ENCODE measurements around the gene SIL1. TPM values are rescaled to one million over a fixed set of nuclear protein-coding genes. Genes with fewer than 3 reads are reported as not detected.

SIL1 gene
- polyA plus RNA-seq, 1 experiment = 64.6 TPM

DNA sequence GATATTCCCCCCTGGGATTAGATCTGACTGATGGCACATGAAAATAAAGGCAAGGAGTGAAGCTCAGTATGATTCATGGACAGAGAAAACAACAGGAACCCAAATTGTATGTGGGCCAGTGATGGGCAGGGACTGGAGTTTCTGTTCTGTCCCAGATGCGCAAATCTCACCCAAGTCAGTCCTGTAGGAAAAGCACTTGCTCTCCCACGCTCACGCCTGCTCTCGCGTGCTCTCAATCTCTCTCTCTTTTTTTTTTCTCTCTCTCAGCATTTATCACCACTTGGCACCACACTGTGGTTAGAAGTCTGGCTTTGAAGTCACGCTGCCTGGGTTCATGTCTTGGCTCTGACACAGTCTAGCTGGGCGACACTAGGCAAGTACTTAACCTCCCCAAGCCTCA, 216.6 kb downstream of the SIL1 start:
- DNase-seq (ENCODE audit: low read depth, low spot score) = no peak
- ChIA-PET CTCF (interaction anchor here (0.6 to 0.7 kb wide), 2 partner anchors 263 to 987 kb away, joined by 3 to 5 read pairs; no protein-coding TSS in a partner anchor), POLR2A (no interaction called here)
- H3K27ac ChIP-seq (ENCODE audit: low read depth, low read length) = no peak overlapping the region
- TF ChIP-seq, protein P1, sequence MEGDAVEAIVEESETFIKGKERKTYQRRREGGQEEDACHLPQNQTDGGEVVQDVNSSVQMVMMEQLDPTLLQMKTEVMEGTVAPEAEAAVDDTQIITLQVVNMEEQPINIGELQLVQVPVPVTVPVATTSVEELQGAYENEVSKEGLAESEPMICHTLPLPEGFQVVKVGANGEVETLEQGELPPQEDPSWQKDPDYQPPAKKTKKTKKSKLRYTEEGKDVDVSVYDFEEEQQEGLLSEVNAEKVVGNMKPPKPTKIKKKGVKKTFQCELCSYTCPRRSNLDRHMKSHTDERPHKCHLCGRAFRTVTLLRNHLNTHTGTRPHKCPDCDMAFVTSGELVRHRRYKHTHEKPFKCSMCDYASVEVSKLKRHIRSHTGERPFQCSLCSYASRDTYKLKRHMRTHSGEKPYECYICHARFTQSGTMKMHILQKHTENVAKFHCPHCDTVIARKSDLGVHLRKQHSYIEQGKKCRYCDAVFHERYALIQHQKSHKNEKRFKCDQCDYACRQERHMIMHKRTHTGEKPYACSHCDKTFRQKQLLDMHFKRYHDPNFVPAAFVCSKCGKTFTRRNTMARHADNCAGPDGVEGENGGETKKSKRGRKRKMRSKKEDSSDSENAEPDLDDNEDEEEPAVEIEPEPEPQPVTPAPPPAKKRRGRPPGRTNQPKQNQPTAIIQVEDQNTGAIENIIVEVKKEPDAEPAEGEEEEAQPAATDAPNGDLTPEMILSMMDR (IDR thresholded peaks at IDR 0.05; ENCODE audit: low read depth, low read length) = no peak
- no peak overlapping the region for H3K4me3 ChIP-seq (ENCODE audit: low read depth, low read length)
- no peaks in the 10 kb centered on the region for H3K27me3 ChIP-seq (ENCODE audit: control insufficient read depth, insufficient read depth, low read length)
- no peaks in the 10 kb centered on the region for H3K9me3 ChIP-seq (ENCODE audit: control insufficient read depth, insufficient read depth, low read length)

DNA sequence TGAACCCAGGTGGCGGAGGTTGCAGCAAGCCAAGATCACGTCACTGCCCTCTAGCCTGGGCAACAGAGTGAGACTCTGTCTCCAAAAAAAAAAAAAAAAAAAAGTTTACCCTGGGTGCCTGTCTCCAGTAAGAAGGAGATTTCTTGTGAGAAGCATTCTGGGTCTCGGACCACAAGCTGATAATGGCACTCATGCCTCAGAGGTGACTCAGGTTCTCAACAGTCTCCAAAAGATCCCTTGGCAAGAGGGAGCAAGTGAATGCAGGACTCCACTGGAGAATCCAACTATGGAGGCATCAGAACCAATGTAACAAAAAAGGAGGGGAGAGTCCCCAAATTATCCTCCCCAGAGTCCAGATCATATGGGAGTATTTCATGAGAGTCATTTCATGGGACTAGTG, 217.0 kb downstream of the SIL1 start:
- TF ChIP-seq, protein P1 (IDR thresholded peaks at IDR 0.05; ENCODE audit: low read depth, low read length) = no peak
- DNase-seq (ENCODE audit: low read depth, low spot score) = peak; percentile 18
- Histone ChIP-seq H3K9me3 (ENCODE audit: control insufficient read depth, insufficient read depth, low read length) (no peaks in the 10 kb centered on the region), H3K4me3 (ENCODE audit: low read depth, low read length) (no peak overlapping the region), H3K27ac (ENCODE audit: low read depth, low read length) (no peak overlapping the region), H3K27me3 (ENCODE audit: control insufficient read depth, insufficient read depth, low read length) (no peaks in the 10 kb centered on the region)
- ChIA-PET POLR2A (no interaction called here), CTCF (interaction anchor here (0.6 to 0.7 kb wide), 2 partner anchors 263 to 987 kb away, joined by 3 to 5 read pairs; no protein-coding TSS in a partner anchor)

DNA sequence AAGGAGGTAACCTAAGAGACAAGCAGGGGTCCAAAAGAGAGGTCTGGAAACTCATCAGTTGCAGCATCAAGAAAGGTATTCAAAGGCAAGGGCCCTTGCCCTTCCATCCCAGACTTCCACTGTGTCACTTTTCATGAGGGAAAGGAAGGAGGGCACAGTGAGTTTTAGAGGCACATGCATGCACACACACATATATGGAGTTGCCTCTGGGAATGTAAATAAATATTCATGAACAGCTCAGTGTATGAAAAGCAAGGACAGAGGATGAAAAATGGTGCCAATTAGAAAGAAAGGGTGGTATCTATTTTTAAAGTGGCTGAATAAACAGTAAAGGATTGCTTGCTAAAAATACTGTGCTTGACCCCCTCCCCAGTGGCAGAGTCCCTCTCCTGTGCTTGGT, 217.7 kb downstream of the SIL1 start:
- TF ChIP-seq, protein P1 (IDR thresholded peaks at IDR 0.05; ENCODE audit: low read depth, low read length) = no peak

DNA sequence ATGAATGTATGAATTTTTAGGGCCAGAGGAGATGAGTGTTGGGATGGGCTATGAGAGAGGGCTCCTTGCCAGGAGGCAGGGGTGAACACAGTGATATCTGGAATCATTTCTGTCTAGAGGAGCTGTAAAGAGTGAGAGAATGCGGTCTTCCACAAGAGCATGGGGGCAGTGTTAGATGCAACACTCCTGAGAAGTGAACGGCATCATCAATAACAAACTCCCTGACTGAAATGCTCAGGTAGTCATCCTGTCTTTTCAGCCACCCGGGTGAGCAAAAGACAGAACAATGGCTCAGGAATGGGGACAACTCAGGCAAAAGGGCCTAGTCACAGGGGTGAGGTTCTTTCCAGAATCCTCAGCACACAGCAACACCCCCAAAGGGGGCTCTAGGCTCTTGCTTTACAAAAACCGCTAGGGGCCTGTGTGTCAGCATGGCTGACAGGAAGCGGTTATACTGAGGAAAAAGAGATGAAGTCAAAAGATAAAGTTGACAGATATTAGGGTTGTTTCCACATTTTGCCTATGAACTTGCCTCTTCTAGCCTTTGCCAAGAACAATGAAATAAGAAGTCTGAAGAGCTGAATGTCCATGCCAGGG, 218.4 kb downstream of the SIL1 start:
- no peak for DNase-seq (ENCODE audit: low read depth, low spot score)
- TF ChIP-seq, protein P1 (IDR thresholded peaks at IDR 0.05; ENCODE audit: low read depth, low read length) = no peak
- no peak overlapping the region for H3K4me3 ChIP-seq (ENCODE audit: low read depth, low read length)
- no peaks in the 10 kb centered on the region for H3K9me3 ChIP-seq (ENCODE audit: control insufficient read depth, insufficient read depth, low read length)
- no peak overlapping the region for H3K27ac ChIP-seq (ENCODE audit: low read depth, low read length)
- no peaks in the 10 kb centered on the region for H3K27me3 ChIP-seq (ENCODE audit: control insufficient read depth, insufficient read depth, low read length)
- POLR2A ChIA-PET = no interaction called here
- CTCF ChIA-PET = no interaction called here

More for the DNA sequence above, 217.7 kb downstream of the SIL1 start:
- Histone ChIP-seq H3K27ac (ENCODE audit: low read depth, low read length) (no peak overlapping the region), H3K4me3 (ENCODE audit: low read depth, low read length) (no peak overlapping the region), H3K27me3 (ENCODE audit: control insufficient read depth, insufficient read depth, low read length) (no peaks in the 10 kb centered on the region), H3K9me3 (ENCODE audit: control insufficient read depth, insufficient read depth, low read length) (no peaks in the 10 kb centered on the region)
- DNase-seq (ENCODE audit: low read depth, low spot score) = no peak
- ChIA-PET CTCF (no interaction called here), POLR2A (no interaction called here)

DNA sequence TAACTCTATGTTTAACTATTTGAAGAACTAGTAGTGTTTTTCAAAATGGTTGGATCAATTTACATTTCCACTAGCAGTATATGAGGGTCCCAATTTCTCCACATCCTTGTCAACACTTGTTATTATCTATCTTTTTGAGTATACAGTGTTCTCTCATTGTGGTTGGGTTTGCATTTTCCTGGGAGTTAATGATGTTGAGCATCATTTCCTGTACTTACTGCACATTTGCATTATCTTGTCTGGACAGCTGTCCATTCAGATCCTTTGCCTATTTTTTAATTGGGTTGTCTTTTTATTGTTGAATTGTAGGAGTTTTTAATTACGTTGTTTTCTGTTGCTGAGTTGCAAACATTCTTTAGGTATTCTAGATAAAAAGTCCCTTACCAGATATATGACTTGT, 219.6 kb downstream of the SIL1 start:
- Histone ChIP-seq H3K9me3 (ENCODE audit: control insufficient read depth, insufficient read depth, low read length) (no peaks in the 10 kb centered on the region), H3K4me3 (ENCODE audit: low read depth, low read length) (no peak overlapping the region), H3K27me3 (ENCODE audit: control insufficient read depth, insufficient read depth, low read length) (no peaks in the 10 kb centered on the region), H3K27ac (ENCODE audit: low read depth, low read length) (no peak overlapping the region)
- POLR2A ChIA-PET = no interaction called here
- CTCF ChIA-PET = no interaction called here
- TF ChIP-seq, protein P1 (IDR thresholded peaks at IDR 0.05; ENCODE audit: low read depth, low read length) = no peak
- no peak for DNase-seq (ENCODE audit: low read depth, low spot score)
